H9 (cell line): ENCODE data around the gene CXCL6. TPM values are rescaled to one million over a fixed set of nuclear protein-coding genes. Genes with fewer than 3 reads are reported as not detected.

Experiments used
- DNase-seq: peaks from one replicate; pipeline ENCODE4 v3.0.0-alpha.2; 2017
- H2AFZ ChIP-seq: one replicate; pipeline ENCODE4 v1.6.1; 2013; ENCODE audit warnings: mild to moderate bottlenecking, low read length, control low read depth, moderate library complexity
- H2AK5ac ChIP-seq: 2 replicates; pipeline ENCODE4 v1.6.1; 2013; ENCODE audit warnings: low read length, control low read depth, mixed read lengths; ENCODE audit not compliant: insufficient read length
- H2BK120ac ChIP-seq: one replicate; pipeline ENCODE4 v1.6.1; 2013; ENCODE audit warnings: low read depth, mild to moderate bottlenecking, low read length, control low read depth, inconsistent platforms; ENCODE audit not compliant: poor library complexity, severe bottlenecking
- H2BK12ac ChIP-seq: 2 replicates; pipeline ENCODE4 v1.6.1; 2013; ENCODE audit warnings: low read length, control low read depth, mixed read lengths, low read depth; ENCODE audit not compliant: insufficient read length
- H2BK15ac ChIP-seq: 2 replicates; pipeline ENCODE4 v1.6.1; 2013; ENCODE audit warnings: low read depth, low read length, control low read depth
- H2BK20ac ChIP-seq: one replicate; pipeline ENCODE4 v1.6.1; 2013; ENCODE audit warnings: low read depth, mild to moderate bottlenecking, low read length, control low read depth, inconsistent platforms; ENCODE audit not compliant: poor library complexity, severe bottlenecking
- H2BK5ac ChIP-seq: 2 replicates; pipeline ENCODE4 v1.6.1; 2013; ENCODE audit warnings: low read length, control low read depth, mixed read lengths; ENCODE audit not compliant: insufficient read length
- H3K14ac ChIP-seq: 2 replicates; pipeline ENCODE4 v1.6.1; 2013; ENCODE audit warnings: low read length, control low read depth; ENCODE audit not compliant: insufficient read depth
- H3K18ac ChIP-seq: 2 replicates; pipeline ENCODE4 v1.6.1; 2013; ENCODE audit warnings: low read depth, mild to moderate bottlenecking, mixed read lengths, low read length, control low read depth; ENCODE audit not compliant: insufficient read length
- H3K23ac ChIP-seq: 2 replicates; pipeline ENCODE4 v1.6.1; 2013; ENCODE audit warnings: low read length, control low read depth, mixed read lengths, low read depth; ENCODE audit not compliant: insufficient read length
- H3K23me2 ChIP-seq: 2 replicates; pipeline ENCODE4 v1.6.1; 2013; ENCODE audit warnings: low read depth, mild to moderate bottlenecking, mixed read lengths, low read length, control low read depth; ENCODE audit not compliant: insufficient read length, poor library complexity, severe bottlenecking
- H3K27ac ChIP-seq: 2 replicates; pipeline ENCODE4 v1.5.1; 2013; ENCODE audit warnings: low read length, control low read depth, mixed read lengths, low read depth; ENCODE audit not compliant: insufficient read length
- H3K27me3 ChIP-seq: 2 replicates; pipeline ENCODE4 v1.6.1; 2013; ENCODE audit warnings: low read length, control low read depth, inconsistent platforms; ENCODE audit not compliant: insufficient read depth
- H3K4ac ChIP-seq: 2 replicates; pipeline ENCODE4 v1.6.1; 2013; ENCODE audit warnings: low read depth, mild to moderate bottlenecking, control low read depth, inconsistent platforms, low read length, moderate library complexity
- H3K4me1 ChIP-seq: 2 replicates; pipeline ENCODE4 v1.6.1; 2013; ENCODE audit warnings: low read length, control low read depth, inconsistent platforms; ENCODE audit not compliant: insufficient read depth
- H3K4me2 ChIP-seq: 2 replicates; pipeline ENCODE4 v1.6.1; 2013; ENCODE audit warnings: low read length, control low read depth, mixed read lengths; ENCODE audit not compliant: insufficient read length, insufficient read depth
- H3K56ac ChIP-seq: 2 replicates; pipeline ENCODE4 v1.6.1; 2013; ENCODE audit warnings: low read depth, mild to moderate bottlenecking, mixed read lengths, low read length, control low read depth; ENCODE audit not compliant: insufficient read length
- H3K79me1 ChIP-seq: 2 replicates; pipeline ENCODE4 v1.6.1; 2013; ENCODE audit warnings: low read depth, mild to moderate bottlenecking, moderate library complexity, low read length, control low read depth, inconsistent platforms; ENCODE audit not compliant: insufficient read depth, poor library complexity, severe bottlenecking
- H3K79me2 ChIP-seq: 2 replicates; pipeline ENCODE4 v1.6.1; 2013; ENCODE audit warnings: low read length, control low read depth, inconsistent platforms; ENCODE audit not compliant: insufficient read depth
- H3K9ac ChIP-seq: 2 replicates; pipeline ENCODE4 v1.6.1; 2013; ENCODE audit warnings: low read length, control low read depth, mixed read lengths; ENCODE audit not compliant: insufficient read length; ENCODE audit errors: extremely low read depth
- H3K9me3 ChIP-seq: one replicate; pipeline ENCODE4 v1.6.1; 2013; ENCODE audit warnings: low read depth, low read length, inconsistent platforms; ENCODE audit not compliant: control insufficient read depth
- H3T11ph ChIP-seq: one replicate; pipeline ENCODE4 v1.6.1; 2013; ENCODE audit warnings: mild to moderate bottlenecking, low read length, control low read depth, inconsistent platforms
- H4K20me1 ChIP-seq: one replicate; pipeline ENCODE4 v1.6.1; 2013; ENCODE audit not compliant: control insufficient read depth, insufficient read length, insufficient read depth
- H4K5ac ChIP-seq: 2 replicates; pipeline ENCODE4 v1.6.1; 2013; ENCODE audit warnings: low read depth, mild to moderate bottlenecking, mixed read lengths, low read length, control low read depth; ENCODE audit not compliant: insufficient read length
- H4K8ac ChIP-seq: replicated peaks from 2 replicates; pipeline ENCODE4 v1.6.1; 2013; ENCODE audit warnings: low read length, control low read depth, mixed read lengths, low read depth; ENCODE audit not compliant: insufficient read length
- H4K91ac ChIP-seq: 2 replicates; pipeline ENCODE4 v1.6.1; 2013; ENCODE audit warnings: low read depth, mild to moderate bottlenecking, moderate library complexity, mixed read lengths, low read length, control low read depth; ENCODE audit not compliant: insufficient read length
- H3K27ac Mint-ChIP-seq, 3 experiments: 2 replicates in 2 of 3; 3 replicates in 1 of 3; pipeline ENCODE4 v1.8.0; 2020 to 2021; ENCODE audit warnings: mixed read lengths in 3 of 3, mild to moderate bottlenecking in 1 of 3, moderate library complexity in 1 of 3
- H3K27me3 Mint-ChIP-seq: 2 replicates; pipeline ENCODE4 v1.8.0; 2021; ENCODE audit warnings: low read depth, mild to moderate bottlenecking, moderate library complexity, mixed read lengths
- H3K36me3 Mint-ChIP-seq, 3 experiments: 2 replicates in 2 of 3; 3 replicates in 1 of 3; pipeline ENCODE4 v1.8.0; 2020 to 2021; ENCODE audit warnings: low read depth in 3 of 3, mixed read lengths in 3 of 3; ENCODE audit not compliant: insufficient read depth in 1 of 3
- H3K4me1 Mint-ChIP-seq, 2 experiments: 2 replicates each; pipeline ENCODE4 v1.8.0; 2020; ENCODE audit warnings: mixed read lengths in 2 of 2
- H3K4me3 Mint-ChIP-seq, 2 experiments: 2 replicates in 1 of 2; 3 replicates in 1 of 2; pipeline ENCODE4 v1.8.0; 2020 to 2021; ENCODE audit warnings: mild to moderate bottlenecking in 2 of 2, mixed read lengths in 2 of 2, moderate library complexity in 1 of 2
- H3K9me3 Mint-ChIP-seq, 2 experiments: 2 replicates in 1 of 2; 3 replicates in 1 of 2; pipeline ENCODE4 v1.8.0; 2020; ENCODE audit warnings: mild to moderate bottlenecking in 2 of 2, mixed read lengths in 2 of 2, moderate library complexity in 1 of 2
- WGBS: extraction: QIAGEN DNeasy Blood & Tissue Kit; methylation state at CpG from one replicate; pipeline ENCODE4 v1.1.7; 2013; ENCODE audit warnings: missing lambda C conversion rate, low lambda C conversion rate, mixed read lengths; ENCODE audit not compliant: insufficient read length; ENCODE audit errors: extremely low coverage; 5-methylcytosine and 5-hydroxymethylcytosine counted together
- total RNA-seq: library from RNA; stranded (reverse); gene quantifications from 2 replicates; pipeline ENCODE4 v1.2.1, GENCODE V29; 2021
- TF ChIP-seq, protein P1 (sequence below): fragments of 200-600 bp; sonication (generic); conservative IDR thresholded peaks from 3 replicates; pipeline ENCODE4 v1.8.0; 2021; ENCODE audit warnings: antibody characterized with exemption, mild to moderate bottlenecking

Gene CXCL6
- total RNA-seq, 1 experiment from 2014 or later, result 0.85 TPM

DNA sequence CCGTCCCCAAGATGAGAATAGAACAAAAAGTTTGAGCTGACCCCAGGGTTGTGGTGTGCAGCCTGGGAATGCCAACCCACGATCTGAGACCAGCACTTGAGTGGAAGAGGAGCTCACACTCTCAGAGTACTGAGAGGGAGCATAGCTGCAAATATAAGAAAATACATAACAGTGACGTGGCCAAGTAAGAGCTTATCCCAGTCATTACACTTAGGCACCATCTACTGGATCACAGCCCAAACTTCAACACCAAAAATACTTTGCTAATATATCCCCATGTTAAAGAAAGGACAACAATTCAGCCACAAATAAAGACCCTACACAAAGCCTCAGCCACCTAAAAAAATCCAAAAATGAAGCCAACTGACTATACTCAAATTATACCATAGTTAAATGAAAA, 33.3 kb upstream of the CXCL6 start:
- H3K4me3 Mint-ChIP-seq, result no peak overlapping the region

More for the DNA sequence above, 33.3 kb upstream of the CXCL6 start:
- Histone ChIP-seq H3K23ac (no peak overlapping the region), H2BK15ac (no peak overlapping the region), H3K27me3 (no peaks in the 10 kb centered on the region), H4K20me1 (no peaks in the 10 kb centered on the region), H4K91ac (no peak overlapping the region), H3K79me1 (no peaks in the 10 kb centered on the region), H2AFZ (no peak overlapping the region), H3K56ac (no peak overlapping the region), H3K4me1 (no peaks in the 10 kb centered on the region), H3K27ac (no peak overlapping the region), H2BK120ac (no peak overlapping the region), H3K18ac (no peak overlapping the region), H4K5ac (no peak overlapping the region), H3K9me3 (no peaks in the 10 kb centered on the region), H3K79me2 (no peaks in the 10 kb centered on the region), H3K9ac (no peak overlapping the region), H2BK12ac (no peak overlapping the region), H4K8ac (no peak overlapping the region), H2AK5ac (no peak overlapping the region), H3K4ac (no peak overlapping the region), H3K23me2 (no peaks in the 10 kb centered on the region), H3T11ph (no peak overlapping the region), H3K14ac (no peak overlapping the region), H2BK5ac (no peak overlapping the region), H2BK20ac (no peak overlapping the region), H3K4me2 (no peak overlapping the region)
- Mint-ChIP-seq H3K4me1 (no peaks in the 10 kb centered on the region), H3K36me3 (peaks cover 0 to 4% (median 1%) of the 10 kb centered on the region in 3 experiments; a peak in 2 of 7 replicates), H3K27ac (no peak overlapping the region), H3K27me3 (peaks cover 2% of the 10 kb centered on the region; the same call in 1 of the 2 replicates), H3K9me3 (peaks cover 0 to 7% of the 10 kb centered on the region in 2 experiments; a peak in 2 of 5 replicates)
- no CpG with 5 or more reads among the region's 3 CpGs for WGBS
- DNase-seq, result no peak
- TF ChIP-seq, protein P1, sequence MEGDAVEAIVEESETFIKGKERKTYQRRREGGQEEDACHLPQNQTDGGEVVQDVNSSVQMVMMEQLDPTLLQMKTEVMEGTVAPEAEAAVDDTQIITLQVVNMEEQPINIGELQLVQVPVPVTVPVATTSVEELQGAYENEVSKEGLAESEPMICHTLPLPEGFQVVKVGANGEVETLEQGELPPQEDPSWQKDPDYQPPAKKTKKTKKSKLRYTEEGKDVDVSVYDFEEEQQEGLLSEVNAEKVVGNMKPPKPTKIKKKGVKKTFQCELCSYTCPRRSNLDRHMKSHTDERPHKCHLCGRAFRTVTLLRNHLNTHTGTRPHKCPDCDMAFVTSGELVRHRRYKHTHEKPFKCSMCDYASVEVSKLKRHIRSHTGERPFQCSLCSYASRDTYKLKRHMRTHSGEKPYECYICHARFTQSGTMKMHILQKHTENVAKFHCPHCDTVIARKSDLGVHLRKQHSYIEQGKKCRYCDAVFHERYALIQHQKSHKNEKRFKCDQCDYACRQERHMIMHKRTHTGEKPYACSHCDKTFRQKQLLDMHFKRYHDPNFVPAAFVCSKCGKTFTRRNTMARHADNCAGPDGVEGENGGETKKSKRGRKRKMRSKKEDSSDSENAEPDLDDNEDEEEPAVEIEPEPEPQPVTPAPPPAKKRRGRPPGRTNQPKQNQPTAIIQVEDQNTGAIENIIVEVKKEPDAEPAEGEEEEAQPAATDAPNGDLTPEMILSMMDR, result no peak
